GM10266 (cell line): ENCODE data around the gene KCNMA1.

Experiments used
- DNase-seq: peaks from one replicate; pipeline ENCODE4 v3.0.0; 2012; ENCODE audit errors: extremely low spot score
- TF ChIP-seq, protein P1 (sequence below): IDR thresholded peaks from 2 replicates; pipeline ENCODE4 v1.5.1; 2012; ENCODE audit warnings: mild to moderate bottlenecking, low read depth; ENCODE audit not compliant: control insufficient read depth, insufficient read depth; ENCODE audit errors: missing control alignments

KCNMA1 gene

DNA sequence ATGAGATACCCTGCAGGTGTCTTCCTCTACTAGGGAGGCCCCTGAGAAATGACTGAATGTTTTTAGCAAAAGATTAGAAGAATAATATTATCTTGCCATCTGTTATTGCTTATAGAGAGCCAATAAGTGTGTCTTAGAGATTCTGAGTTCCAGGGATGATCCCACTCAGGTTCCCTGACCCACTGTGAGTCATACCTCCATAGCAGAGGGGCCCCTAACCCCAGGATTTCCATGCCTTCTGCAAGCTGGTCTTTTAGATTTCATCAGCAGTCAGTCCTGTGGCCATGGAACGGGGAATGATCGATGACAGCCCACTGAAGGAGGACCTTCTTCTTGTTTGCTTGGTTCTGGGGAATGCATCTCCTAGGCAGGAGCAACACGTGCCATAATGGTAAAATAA, 333.4 kb downstream of the KCNMA1 start:
- no peak for DNase-seq
- TF ChIP-seq, protein P1, sequence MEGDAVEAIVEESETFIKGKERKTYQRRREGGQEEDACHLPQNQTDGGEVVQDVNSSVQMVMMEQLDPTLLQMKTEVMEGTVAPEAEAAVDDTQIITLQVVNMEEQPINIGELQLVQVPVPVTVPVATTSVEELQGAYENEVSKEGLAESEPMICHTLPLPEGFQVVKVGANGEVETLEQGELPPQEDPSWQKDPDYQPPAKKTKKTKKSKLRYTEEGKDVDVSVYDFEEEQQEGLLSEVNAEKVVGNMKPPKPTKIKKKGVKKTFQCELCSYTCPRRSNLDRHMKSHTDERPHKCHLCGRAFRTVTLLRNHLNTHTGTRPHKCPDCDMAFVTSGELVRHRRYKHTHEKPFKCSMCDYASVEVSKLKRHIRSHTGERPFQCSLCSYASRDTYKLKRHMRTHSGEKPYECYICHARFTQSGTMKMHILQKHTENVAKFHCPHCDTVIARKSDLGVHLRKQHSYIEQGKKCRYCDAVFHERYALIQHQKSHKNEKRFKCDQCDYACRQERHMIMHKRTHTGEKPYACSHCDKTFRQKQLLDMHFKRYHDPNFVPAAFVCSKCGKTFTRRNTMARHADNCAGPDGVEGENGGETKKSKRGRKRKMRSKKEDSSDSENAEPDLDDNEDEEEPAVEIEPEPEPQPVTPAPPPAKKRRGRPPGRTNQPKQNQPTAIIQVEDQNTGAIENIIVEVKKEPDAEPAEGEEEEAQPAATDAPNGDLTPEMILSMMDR = no peak

DNA sequence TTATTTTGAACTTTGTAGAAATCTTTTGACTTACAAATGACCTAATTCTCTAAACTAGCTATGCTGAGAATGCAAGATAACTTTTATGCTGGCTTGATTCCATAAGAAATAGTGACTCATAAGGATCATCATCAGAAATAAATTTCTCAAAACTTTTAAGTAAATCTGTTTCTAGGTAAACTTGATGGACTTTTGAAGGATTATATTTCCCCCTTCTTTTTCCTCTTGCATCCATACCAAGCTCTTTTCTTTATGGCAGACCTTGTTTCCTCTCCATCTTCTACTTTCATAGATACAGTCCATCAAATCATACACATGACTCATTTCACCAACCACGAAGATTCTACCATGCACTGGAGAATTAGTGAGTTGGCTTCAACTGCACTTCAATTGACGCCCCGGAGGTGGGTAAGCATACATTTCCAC, 336.3 kb downstream of the KCNMA1 start:
- no peak for DNase-seq

DNA sequence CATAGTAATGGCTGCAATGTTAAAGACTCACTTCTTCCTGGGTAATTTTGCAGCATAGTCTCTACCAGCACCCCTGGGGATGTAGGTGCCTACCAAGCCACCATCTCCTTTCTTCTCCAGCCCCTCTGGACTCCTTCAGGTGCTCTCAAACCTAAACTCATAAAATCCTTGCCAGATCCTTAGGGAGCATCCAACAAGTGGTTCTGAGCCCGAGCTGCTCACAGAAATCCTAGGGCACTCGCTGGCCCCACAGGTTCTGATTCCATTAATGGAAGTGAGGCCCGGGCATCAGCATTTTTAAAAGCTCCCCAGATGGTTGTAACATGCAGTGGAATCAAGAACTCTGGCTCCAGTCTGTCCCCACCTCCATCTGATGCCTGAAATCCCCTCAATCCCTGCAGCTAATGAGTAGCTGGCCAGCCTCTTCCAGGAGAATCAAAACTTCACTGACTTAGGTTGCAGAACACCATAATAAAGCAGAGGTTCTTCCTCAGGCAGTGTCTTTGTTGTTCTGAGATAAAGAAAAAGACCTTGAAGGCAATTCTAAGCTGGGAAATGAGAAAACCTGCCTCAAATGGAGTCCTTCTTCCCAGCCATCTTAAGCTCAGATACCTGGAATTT, 336.8 kb downstream of the KCNMA1 start:
- DNase-seq = no peak
- TF ChIP-seq, protein P1 = no peak

More for the DNA sequence above, 336.3 kb downstream of the KCNMA1 start:
- TF ChIP-seq, protein P1 = no peak

DNA sequence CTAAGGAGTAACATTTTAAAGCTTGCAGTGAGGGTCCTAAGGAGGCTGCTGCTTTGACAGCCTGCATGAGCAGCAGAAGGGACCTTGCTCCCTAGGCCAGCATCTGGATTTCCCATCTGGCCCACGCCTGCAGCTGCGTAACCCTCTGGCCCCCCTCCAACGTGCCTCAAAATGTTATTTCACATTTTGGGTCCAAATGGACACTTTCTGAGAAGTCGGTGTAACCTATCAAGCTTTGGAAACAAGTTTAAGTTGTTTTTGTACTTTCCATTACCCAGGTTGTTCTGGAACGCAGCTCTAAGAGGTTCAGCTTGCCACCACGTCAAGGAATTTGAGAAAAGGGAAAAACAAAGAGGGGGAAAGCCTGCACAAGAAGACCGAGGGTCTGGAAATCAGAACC, 338.3 kb downstream of the KCNMA1 start:
- TF ChIP-seq, protein P1 = no peak
- no peak for DNase-seq

DNA sequence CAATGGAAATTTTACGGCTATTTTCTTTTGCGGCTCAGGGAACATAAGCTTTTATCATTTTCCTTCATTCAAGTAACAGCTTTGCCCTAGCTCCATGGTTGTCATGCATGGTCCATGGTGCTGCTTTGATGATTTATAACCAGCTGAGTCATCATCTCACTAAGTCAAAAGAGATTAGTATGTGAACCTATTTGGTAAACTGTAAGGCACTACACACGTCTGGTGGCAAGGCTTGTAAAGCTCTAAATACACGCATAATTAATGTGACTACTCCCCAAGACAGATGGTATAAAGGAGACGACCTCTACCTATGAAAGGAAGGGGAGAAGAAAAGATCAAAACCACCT, 340.2 kb downstream of the KCNMA1 start:
- no peak for DNase-seq

DNA sequence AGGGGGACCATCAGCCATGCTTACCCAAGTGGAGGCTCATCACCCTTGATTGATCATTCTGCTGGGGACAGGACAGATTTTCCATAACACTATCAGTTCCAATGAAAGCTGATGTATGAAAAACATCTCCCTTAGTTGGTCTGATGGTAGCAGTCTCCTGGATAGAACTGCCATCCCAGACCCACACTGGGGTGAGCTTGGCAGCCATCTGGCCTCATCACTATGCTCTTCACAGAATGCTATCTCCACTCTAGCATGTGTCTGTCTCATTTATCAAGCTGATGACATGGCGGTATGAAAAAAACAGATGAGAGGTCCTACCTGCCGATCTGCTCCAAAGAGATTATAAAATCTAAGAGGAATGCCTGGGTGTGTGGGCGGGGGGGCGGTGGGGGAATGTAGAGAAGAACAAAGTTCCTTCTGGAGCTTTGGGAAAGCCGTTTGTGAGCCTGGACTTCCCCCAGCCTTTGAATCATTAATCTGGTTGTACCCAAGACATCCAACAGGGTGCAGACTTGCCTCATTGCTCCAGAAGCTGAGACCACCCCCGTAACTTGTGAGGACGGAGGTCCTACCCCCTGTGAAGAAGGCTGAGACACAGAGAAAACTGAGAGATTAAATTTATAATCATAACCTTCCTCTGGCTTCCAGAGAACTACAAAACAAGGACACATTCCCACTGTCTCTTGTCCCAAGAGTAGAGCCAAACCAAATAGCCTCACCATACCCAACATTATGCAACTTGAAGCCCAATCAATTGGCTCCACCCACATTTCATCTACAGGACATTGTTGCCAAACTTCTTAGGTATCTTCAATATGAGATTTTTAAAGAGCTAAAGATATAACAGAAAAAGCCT, 340.8 kb downstream of the KCNMA1 start:
- TF ChIP-seq, protein P1 = no peak
- no peak for DNase-seq

More for the DNA sequence above, 340.2 kb downstream of the KCNMA1 start:
- TF ChIP-seq, protein P1 = no peak

DNA sequence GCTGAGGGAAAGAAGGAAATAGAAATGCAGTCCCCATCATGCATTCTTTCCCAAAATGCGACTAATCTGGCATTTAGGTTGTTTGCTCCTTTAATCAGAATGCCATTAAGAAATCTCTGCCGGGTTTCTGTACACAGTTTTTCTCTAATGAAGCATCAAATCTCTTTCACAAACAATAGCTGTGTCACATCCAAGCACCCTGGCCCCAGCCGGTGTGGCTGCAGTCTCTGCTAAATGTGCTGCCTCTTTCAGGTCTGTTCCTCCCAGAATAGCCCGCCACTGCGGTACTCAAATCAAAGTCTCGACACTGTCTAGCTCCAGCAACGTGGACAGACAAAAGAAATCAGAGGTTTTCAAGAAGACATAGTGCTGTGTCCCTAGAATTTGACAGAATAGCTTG, 343.8 kb downstream of the KCNMA1 start:
- DNase-seq = no peak
- TF ChIP-seq, protein P1 = no peak
